ENCODE results near the gene CCDC138.

The CCDC138 gene

GRCh38 chr2:108829578-108830310, 43.2 kb downstream of the CCDC138 start:
- no peak for DNase-seq

- no peak for DNase-seq
These were observed 46.6 kb downstream of the CCDC138 start for GRCh38 chr2:108833219-108833618.

- DNase-seq, result no peak
These were observed 48.0 kb downstream of the CCDC138 start for GRCh38 chr2:108834620-108835019.

- no peak for DNase-seq
These were observed 48.5 kb downstream of the CCDC138 start for GRCh38 chr2:108835040-108835439.

GRCh38 chr2:108837198-108837597, 50.6 kb downstream of the CCDC138 start:
- DNase-seq, result no peak

- DNase-seq, result no peak
These were observed 54.9 kb downstream of the CCDC138 start for GRCh38 chr2:108841506-108841905.

GRCh38 chr2:108845923-108846322, 59.4 kb downstream of the CCDC138 start:
- no peak for DNase-seq

- no peak for DNase-seq
These were observed 60.4 kb downstream of the CCDC138 start for GRCh38 chr2:108847000-108847399.

- no peak for DNase-seq
These were observed 65.8 kb downstream of the CCDC138 start for GRCh38 chr2:108852375-108852774.

GRCh38 chr2:108853421-108853820, 66.8 kb downstream of the CCDC138 start:
- no peak for DNase-seq

GRCh38 chr2:108854484-108854883, 67.9 kb downstream of the CCDC138 start:
- DNase-seq, result no peak

GRCh38 chr2:108855194-108855593, 68.6 kb downstream of the CCDC138 start:
- no peak for DNase-seq

GRCh38 chr2:108858894-108859293, 72.3 kb downstream of the CCDC138 start:
- DNase-seq, result no peak

GRCh38 chr2:108866041-108866440, 79.5 kb downstream of the CCDC138 start:
- DNase-seq, result no peak

GRCh38 chr2:108868911-108869310, 82.3 kb downstream of the CCDC138 start:
- no peak for DNase-seq

- no peak for DNase-seq
These were observed 83.0 kb downstream of the CCDC138 start for GRCh38 chr2:108869542-108869941.

- no peak for DNase-seq
These were observed 83.6 kb downstream of the CCDC138 start for GRCh38 chr2:108870069-108870644.

- DNase-seq, result no peak
These were observed 90.9 kb downstream of the CCDC138 start for GRCh38 chr2:108877506-108877905.

- no peak for DNase-seq
These were observed 91.7 kb downstream of the CCDC138 start for GRCh38 chr2:108878276-108878675.

- DNase-seq, result no peak
These were observed 98.0 kb downstream of the CCDC138 start for GRCh38 chr2:108884619-108885018.

- no peak for DNase-seq
These were observed 103.3 kb downstream of the CCDC138 start for GRCh38 chr2:108889907-108890306.

GRCh38 chr2:108893277-108893676, 106.7 kb downstream of the CCDC138 start:
- no peak for DNase-seq

- no peak for DNase-seq
These were observed 108.2 kb downstream of the CCDC138 start for GRCh38 chr2:108894766-108895165.

GRCh38 chr2:108895188-108895587, 108.6 kb downstream of the CCDC138 start:
- no peak for DNase-seq

- DNase-seq, result no peak
These were observed 110.2 kb downstream of the CCDC138 start for GRCh38 chr2:108896741-108897140.
